GM23338 (cell line): ENCODE measurements around the gene SCFD1. TPM values are rescaled to one million over a fixed set of nuclear protein-coding genes. Genes with fewer than 3 reads are reported as not detected.

Experiments
- ATAC-seq: fragments of 200-7000 bp; cut with Tn5 transposase; 3 replicates; pipeline ENCODE4 v1.9.1; 2020
- DNase-seq: peaks from one replicate; pipeline ENCODE4 v3.0.0-alpha.2; 2015; ENCODE audit warnings: low spot score
- H2AFZ ChIP-seq: fragments of 200-600 bp; sonication (generic); 2 replicates; pipeline ENCODE4 v1.8.0; 2016; ENCODE audit warnings: antibody characterized with exemption, mild to moderate bottlenecking, moderate library complexity
- H3F3A ChIP-seq: fragments of 200-600 bp; sonication (generic); replicated peaks from 2 replicates; pipeline ENCODE4 v1.8.0; 2017; ENCODE audit warnings: antibody characterized with exemption, mixed run types, low read depth
- H3K27ac ChIP-seq: fragments of 200-600 bp; sonication (generic); 2 replicates; pipeline ENCODE4 v1.6.1; 2016; ENCODE audit warnings: low read depth
- H3K27me3 ChIP-seq: fragments of 200-600 bp; sonication (generic); 2 replicates; pipeline ENCODE4 v1.8.0; 2016; ENCODE audit warnings: mild to moderate bottlenecking, mixed run types, moderate library complexity; ENCODE audit not compliant: insufficient read depth
- H3K36me3 ChIP-seq: fragments of 200-600 bp; sonication (generic); 2 replicates; pipeline ENCODE4 v1.8.0; 2016; ENCODE audit warnings: mild to moderate bottlenecking; ENCODE audit not compliant: insufficient read depth
- H3K4me1 ChIP-seq: fragments of 200-600 bp; sonication (generic); 2 replicates; pipeline ENCODE4 v1.8.0; 2016; ENCODE audit warnings: mild to moderate bottlenecking, moderate library complexity; ENCODE audit not compliant: insufficient read depth
- H3K4me2 ChIP-seq: fragments of 200-600 bp; sonication (generic); 2 replicates; pipeline ENCODE4 v1.7.1; 2017; ENCODE audit warnings: mixed run types
- H3K4me3 ChIP-seq: fragments of 200-600 bp; sonication (generic); 2 replicates; pipeline ENCODE4 v1.6.1; 2016; ENCODE audit warnings: mixed run types
- H3K79me2 ChIP-seq: fragments of 200-600 bp; sonication (generic); replicated peaks from 2 replicates; pipeline ENCODE4 v1.8.0; 2017; ENCODE audit warnings: mild to moderate bottlenecking; ENCODE audit not compliant: insufficient read depth
- H3K9me2 ChIP-seq: fragments of 200-600 bp; sonication (generic); 2 replicates; pipeline ENCODE4 v1.8.0; 2017; ENCODE audit not compliant: insufficient read depth
- H4K20me1 ChIP-seq: fragments of 200-600 bp; sonication (generic); replicated peaks from 2 replicates; pipeline ENCODE4 v1.8.0; 2017; ENCODE audit warnings: mild to moderate bottlenecking; ENCODE audit not compliant: insufficient read depth
- H3K27ac Mint-ChIP-seq: 2 replicates; pipeline ENCODE4 v1.8.0; 2020; ENCODE audit warnings: inconsistent platforms, mild to moderate bottlenecking, moderate library complexity, mixed read lengths
- H3K27me3 Mint-ChIP-seq: 3 replicates; pipeline ENCODE4 v1.8.0; 2022; ENCODE audit warnings: low read depth, mild to moderate bottlenecking, moderate library complexity, mixed read lengths, inconsistent platforms; ENCODE audit not compliant: insufficient read depth, poor library complexity
- H3K36me3 Mint-ChIP-seq: 3 replicates; pipeline ENCODE4 v1.8.0; 2021; ENCODE audit warnings: low read depth, mild to moderate bottlenecking, inconsistent platforms, moderate library complexity, mixed read lengths
- H3K4me1 Mint-ChIP-seq: 3 replicates; pipeline ENCODE4 v1.8.0; 2020; ENCODE audit warnings: mild to moderate bottlenecking, inconsistent platforms, mixed read lengths
- H3K4me3 Mint-ChIP-seq: 3 replicates; pipeline ENCODE4 v1.8.0; 2021; ENCODE audit warnings: moderate library complexity, mild to moderate bottlenecking, inconsistent platforms, mixed read lengths
- H3K9me3 Mint-ChIP-seq: 3 replicates; pipeline ENCODE4 v1.8.0; 2020; ENCODE audit warnings: moderate library complexity, mild to moderate bottlenecking, inconsistent platforms, mixed read lengths
- EZH2phosphoT487 ChIP-seq: fragments of 200-600 bp; sonication (generic); IDR thresholded peaks from one replicate; pipeline ENCODE4 v1.8.1; 2018; ENCODE audit warnings: antibody characterized with exemption; ENCODE audit not compliant: unreplicated experiment
- JUNB ChIP-seq: IDR thresholded peaks from one replicate; pipeline ENCODE4 v1.6.1; 2016; ENCODE audit warnings: antibody characterized with exemption; ENCODE audit not compliant: unreplicated experiment
- NANOG ChIP-seq: IDR thresholded peaks from 2 replicates; pipeline ENCODE4 v1.6.1; 2016; ENCODE audit warnings: antibody characterized with exemption, borderline replicate concordance
- polyA plus RNA-seq: library from polyadenylated mRNA; unstranded; fragments of >200 nt; fragmentation: Nextera tagmentation; extraction: Ambion mirVana; gene quantifications from 2 replicates; pipeline ENCODE4 v1.2.1, GENCODE V29; 2016
- total RNA-seq: library from RNA; depleted of rRNA; stranded (reverse); fragments of >200 nt; shearing (Covaris generic); gene quantifications from 2 replicates; pipeline ENCODE4 v1.2.3, GENCODE V29; 2014
- TF ChIP-seq, protein P1 (sequence below): fragments of 250-450 bp; sonication (Bioruptor Pico); IDR thresholded peaks from 2 replicates; pipeline ENCODE4 v1.5.0; 2020; ENCODE audit warnings: mild to moderate bottlenecking, moderate library complexity
- TF ChIP-seq, protein P2 (sequence below), 2 experiments: fragments of 200-600 bp in 1 of 2; sonication (generic) in 1 of 2; conservative IDR thresholded peaks; 2 replicates each; pipeline versions ENCODE4 v1.5.1 to v1.6.1; 2016 to 2017; ENCODE audit warnings: antibody characterized with exemption in 2 of 2, low read depth in 2 of 2, mild to moderate bottlenecking in 2 of 2, moderate library complexity in 1 of 2

SCFD1 gene
- total and polyA plus RNA-seq, 2 experiments from 2014 or later, result 77.6 to 110 TPM

DNA sequence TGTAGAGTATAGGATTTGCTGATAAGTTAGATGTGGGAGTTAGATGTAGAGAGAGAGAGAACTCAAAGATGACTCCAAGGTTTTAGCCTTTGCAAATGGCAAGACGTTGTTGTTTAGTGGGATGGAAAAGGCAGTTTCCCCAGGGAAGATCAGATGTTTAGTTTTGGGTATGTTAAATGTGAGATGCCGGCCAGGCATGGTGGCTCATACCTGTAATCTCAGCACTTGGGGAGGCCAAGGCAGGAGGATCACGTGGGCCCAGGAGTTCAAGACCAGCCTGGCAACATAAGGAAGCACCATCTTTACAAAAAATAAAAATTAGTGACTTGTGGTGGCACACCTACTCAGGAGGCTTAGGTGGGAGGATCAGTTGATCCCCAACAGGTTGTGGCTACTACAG lies 33.5 kb downstream of the SCFD1 start (continued):
- TF ChIP-seq, protein P1, sequence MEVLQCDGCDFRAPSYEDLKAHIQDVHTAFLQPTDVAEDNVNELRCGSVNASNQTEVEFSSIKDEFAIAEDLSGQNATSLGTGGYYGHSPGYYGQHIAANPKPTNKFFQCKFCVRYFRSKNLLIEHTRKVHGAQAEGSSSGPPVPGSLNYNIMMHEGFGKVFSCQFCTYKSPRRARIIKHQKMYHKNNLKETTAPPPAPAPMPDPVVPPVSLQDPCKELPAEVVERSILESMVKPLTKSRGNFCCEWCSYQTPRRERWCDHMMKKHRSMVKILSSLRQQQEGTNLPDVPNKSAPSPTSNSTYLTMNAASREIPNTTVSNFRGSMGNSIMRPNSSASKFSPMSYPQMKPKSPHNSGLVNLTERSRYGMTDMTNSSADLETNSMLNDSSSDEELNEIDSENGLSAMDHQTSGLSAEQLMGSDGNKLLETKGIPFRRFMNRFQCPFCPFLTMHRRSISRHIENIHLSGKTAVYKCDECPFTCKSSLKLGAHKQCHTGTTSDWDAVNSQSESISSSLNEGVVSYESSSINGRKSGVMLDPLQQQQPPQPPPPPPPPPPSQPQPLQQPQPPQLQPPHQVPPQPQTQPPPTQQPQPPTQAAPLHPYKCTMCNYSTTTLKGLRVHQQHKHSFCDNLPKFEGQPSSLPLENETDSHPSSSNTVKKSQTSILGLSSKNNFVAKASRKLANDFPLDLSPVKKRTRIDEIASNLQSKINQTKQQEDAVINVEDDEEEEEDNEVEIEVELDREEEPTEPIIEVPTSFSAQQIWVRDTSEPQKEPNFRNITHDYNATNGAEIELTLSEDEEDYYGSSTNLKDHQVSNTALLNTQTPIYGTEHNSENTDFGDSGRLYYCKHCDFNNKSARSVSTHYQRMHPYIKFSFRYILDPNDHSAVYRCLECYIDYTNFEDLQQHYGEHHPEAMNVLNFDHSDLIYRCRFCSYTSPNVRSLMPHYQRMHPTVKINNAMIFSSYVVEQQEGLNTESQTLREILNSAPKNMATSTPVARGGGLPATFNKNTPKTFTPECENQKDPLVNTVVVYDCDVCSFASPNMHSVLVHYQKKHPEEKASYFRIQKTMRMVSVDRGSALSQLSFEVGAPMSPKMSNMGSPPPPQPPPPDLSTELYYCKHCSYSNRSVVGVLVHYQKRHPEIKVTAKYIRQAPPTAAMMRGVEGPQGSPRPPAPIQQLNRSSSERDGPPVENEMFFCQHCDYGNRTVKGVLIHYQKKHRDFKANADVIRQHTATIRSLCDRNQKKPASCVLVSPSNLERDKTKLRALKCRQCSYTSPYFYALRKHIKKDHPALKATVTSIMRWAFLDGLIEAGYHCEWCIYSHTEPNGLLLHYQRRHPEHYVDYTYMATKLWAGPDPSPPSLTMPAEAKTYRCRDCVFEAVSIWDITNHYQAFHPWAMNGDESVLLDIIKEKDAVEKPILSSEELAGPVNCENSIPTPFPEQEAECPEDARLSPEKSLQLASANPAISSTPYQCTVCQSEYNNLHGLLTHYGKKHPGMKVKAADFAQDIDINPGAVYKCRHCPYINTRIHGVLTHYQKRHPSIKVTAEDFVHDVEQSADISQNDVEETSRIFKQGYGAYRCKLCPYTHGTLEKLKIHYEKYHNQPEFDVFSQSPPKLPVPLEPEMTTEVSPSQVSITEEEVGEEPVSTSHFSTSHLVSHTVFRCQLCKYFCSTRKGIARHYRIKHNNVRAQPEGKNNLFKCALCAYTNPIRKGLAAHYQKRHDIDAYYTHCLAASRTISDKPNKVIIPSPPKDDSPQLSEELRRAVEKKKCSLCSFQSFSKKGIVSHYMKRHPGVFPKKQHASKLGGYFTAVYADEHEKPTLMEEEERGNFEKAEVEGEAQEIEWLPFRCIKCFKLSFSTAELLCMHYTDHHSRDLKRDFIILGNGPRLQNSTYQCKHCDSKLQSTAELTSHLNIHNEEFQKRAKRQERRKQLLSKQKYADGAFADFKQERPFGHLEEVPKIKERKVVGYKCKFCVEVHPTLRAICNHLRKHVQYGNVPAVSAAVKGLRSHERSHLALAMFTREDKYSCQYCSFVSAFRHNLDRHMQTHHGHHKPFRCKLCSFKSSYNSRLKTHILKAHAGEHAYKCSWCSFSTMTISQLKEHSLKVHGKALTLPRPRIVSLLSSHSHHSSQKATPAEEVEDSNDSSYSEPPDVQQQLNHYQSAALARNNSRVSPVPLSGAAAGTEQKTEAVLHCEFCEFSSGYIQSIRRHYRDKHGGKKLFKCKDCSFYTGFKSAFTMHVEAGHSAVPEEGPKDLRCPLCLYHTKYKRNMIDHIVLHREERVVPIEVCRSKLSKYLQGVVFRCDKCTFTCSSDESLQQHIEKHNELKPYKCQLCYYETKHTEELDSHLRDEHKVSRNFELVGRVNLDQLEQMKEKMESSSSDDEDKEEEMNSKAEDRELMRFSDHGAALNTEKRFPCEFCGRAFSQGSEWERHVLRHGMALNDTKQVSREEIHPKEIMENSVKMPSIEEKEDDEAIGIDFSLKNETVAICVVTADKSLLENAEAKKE (CRISPR knock-in tag), result no peak
- TF ChIP-seq JUNB (no peak), EZH2phosphoT487 (no peak), NANOG (no peak)

DNA sequence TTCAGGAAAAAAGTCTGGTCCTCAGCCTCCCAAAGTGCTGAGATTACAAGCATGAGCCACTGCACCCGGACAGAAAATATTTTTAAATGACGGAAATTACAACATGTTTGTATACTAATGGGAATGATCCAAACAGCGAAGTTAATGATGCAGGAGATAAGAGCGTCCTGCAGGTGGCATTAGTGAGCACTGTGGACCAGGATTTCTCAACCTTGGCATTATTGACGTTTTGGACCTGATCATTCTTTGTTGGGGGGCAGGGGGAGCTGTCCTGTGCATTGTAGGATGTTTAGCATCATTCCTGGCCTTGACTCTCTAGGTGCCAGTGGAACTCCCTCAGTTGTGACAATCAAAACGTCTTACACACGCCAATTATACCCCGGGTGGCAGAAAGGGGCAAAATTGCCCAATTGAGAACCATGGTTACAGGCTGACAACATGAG lies 34.1 kb downstream of the SCFD1 start:
- Histone ChIP-seq H2AFZ (no peak overlapping the region), H3K27me3 (no peaks in the 10 kb centered on the region), H3K27ac (no peak overlapping the region), H3K36me3 (peaks cover 22% of the 10 kb centered on the region; the same call in 1 of the 2 replicates), H3K4me2 (no peak overlapping the region), H3K79me2 (no peaks in the 10 kb centered on the region), H3K4me1 (no peaks in the 10 kb centered on the region), H3K4me3 (no peak overlapping the region), H3K9me2 (no peaks in the 10 kb centered on the region), H3F3A (no peaks in the 10 kb centered on the region), H4K20me1 (no peaks in the 10 kb centered on the region)
- no peak for TF ChIP-seq NANOG
- TF ChIP-seq, protein P2, sequence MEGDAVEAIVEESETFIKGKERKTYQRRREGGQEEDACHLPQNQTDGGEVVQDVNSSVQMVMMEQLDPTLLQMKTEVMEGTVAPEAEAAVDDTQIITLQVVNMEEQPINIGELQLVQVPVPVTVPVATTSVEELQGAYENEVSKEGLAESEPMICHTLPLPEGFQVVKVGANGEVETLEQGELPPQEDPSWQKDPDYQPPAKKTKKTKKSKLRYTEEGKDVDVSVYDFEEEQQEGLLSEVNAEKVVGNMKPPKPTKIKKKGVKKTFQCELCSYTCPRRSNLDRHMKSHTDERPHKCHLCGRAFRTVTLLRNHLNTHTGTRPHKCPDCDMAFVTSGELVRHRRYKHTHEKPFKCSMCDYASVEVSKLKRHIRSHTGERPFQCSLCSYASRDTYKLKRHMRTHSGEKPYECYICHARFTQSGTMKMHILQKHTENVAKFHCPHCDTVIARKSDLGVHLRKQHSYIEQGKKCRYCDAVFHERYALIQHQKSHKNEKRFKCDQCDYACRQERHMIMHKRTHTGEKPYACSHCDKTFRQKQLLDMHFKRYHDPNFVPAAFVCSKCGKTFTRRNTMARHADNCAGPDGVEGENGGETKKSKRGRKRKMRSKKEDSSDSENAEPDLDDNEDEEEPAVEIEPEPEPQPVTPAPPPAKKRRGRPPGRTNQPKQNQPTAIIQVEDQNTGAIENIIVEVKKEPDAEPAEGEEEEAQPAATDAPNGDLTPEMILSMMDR (conservative IDR thresholded peaks at IDR 0.05; ENCODE audit: low read depth in 2 of 2), result peak; percentile 70 to 83
- TF ChIP-seq JUNB, result no peak
- no peaks in the 10 kb centered on the region for H3K9me3 Mint-ChIP-seq
- no peaks in the 10 kb centered on the region for H3K27me3 Mint-ChIP-seq
- H3K4me1 Mint-ChIP-seq, result no peaks in the 10 kb centered on the region
- no peak overlapping the region for H3K4me3 Mint-ChIP-seq
- H3K27ac Mint-ChIP-seq, result no peak overlapping the region
- peak; percentile 77 for ATAC-seq
- DNase-seq, result peak; percentile 73
- H3K36me3 Mint-ChIP-seq, result peaks cover 25% of the 10 kb centered on the region
